Upper lobe of left lung (tissue), 4 donors: ENCODE data around the gene METTL26.

Experiments
- EP300 ChIP-seq, 4 donors: sonication (generic); formaldehyde crosslinking; IDR thresholded peaks; one replicate each; pipeline ENCODE4 v1.5.1; 2017; ENCODE audit warnings: antibody characterized with exemption in 4 of 4, control low read depth in 2 of 4
- POLR2A ChIP-seq, 4 donors: fragments of 450-650 bp; IDR thresholded peaks; one replicate each; pipeline ENCODE4 v1.5.1; 2016 to 2017; ENCODE audit warnings: antibody characterized with exemption in 4 of 4, mild to moderate bottlenecking in 2 of 4
- POLR2AphosphoS5 ChIP-seq, 2 donors: sonication (generic); formaldehyde crosslinking; IDR thresholded peaks; one replicate each; pipeline ENCODE4 v1.5.1; 2017; ENCODE audit warnings: antibody characterized with exemption in 2 of 2
- TF ChIP-seq, protein P1 (sequence below), 6 experiments: fragments of 450-650 bp in 4 of 6; fragments of 200-600 bp in 2 of 6; sonication (generic) in 2 of 6; IDR thresholded peaks; one replicate each; pipeline ENCODE4 v1.5.1; 2016 to 2019; ENCODE audit warnings: antibody characterized with exemption in 6 of 6

GRCh38 chr16:592518-593306 lies 43.4 kb downstream of the METTL26 start:
- TF ChIP-seq, protein P1, sequence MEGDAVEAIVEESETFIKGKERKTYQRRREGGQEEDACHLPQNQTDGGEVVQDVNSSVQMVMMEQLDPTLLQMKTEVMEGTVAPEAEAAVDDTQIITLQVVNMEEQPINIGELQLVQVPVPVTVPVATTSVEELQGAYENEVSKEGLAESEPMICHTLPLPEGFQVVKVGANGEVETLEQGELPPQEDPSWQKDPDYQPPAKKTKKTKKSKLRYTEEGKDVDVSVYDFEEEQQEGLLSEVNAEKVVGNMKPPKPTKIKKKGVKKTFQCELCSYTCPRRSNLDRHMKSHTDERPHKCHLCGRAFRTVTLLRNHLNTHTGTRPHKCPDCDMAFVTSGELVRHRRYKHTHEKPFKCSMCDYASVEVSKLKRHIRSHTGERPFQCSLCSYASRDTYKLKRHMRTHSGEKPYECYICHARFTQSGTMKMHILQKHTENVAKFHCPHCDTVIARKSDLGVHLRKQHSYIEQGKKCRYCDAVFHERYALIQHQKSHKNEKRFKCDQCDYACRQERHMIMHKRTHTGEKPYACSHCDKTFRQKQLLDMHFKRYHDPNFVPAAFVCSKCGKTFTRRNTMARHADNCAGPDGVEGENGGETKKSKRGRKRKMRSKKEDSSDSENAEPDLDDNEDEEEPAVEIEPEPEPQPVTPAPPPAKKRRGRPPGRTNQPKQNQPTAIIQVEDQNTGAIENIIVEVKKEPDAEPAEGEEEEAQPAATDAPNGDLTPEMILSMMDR (IDR thresholded peaks at IDR 0.05) = peak in 4 of 6 experiments; percentile 24 to 63 (median 44)
- peak in 1 of 4 donors; percentile 59 for TF ChIP-seq POLR2A (IDR thresholded peaks at IDR 0.05)
- TF ChIP-seq EP300 (IDR thresholded peaks at IDR 0.05) = peak in 1 of 4 donors; percentile 54
- peak; percentile 61 to 77 for TF ChIP-seq POLR2AphosphoS5 (IDR thresholded peaks at IDR 0.05)
